ENCODE measurements around the gene GPC6.

The GPC6 gene

GRCh38 chr13:93549326-93550005, 322.9 kb downstream of the GPC6 start:
- DNase-seq (ENCODE audit: low read depth): no peak
- no peak for TF ChIP-seq MYC (IDR thresholded peaks at IDR 0.05; ENCODE audit: low read depth, low read length)
- H3K4me3 ChIP-seq (ENCODE audit: low read depth, low read length): no peak overlapping the region

GRCh38 chr13:93550236-93550635, 323.6 kb downstream of the GPC6 start:
- TF ChIP-seq MYC (IDR thresholded peaks at IDR 0.05; ENCODE audit: low read depth, low read length): no peak
- no peak for TF ChIP-seq CTCF (IDR thresholded peaks at IDR 0.05; ENCODE audit: low read depth, low read length)
- TF ChIP-seq POLR2A (IDR thresholded peaks at IDR 0.05; ENCODE audit: extremely low read depth, insufficient read length): no peak
- TF ChIP-seq MAX (IDR thresholded peaks at IDR 0.05; ENCODE audit: low read depth, low read length): no peak
- no peak for DNase-seq (ENCODE audit: low read depth)

GRCh38 chr13:93552596-93552995, 326.0 kb downstream of the GPC6 start:
- DNase-seq (ENCODE audit: low read depth): no peak
- TF ChIP-seq CTCF (IDR thresholded peaks at IDR 0.05; ENCODE audit: low read depth, low read length): no peak
- no peak for TF ChIP-seq POLR2A (IDR thresholded peaks at IDR 0.05; ENCODE audit: extremely low read depth, insufficient read length)
- TF ChIP-seq MYC (IDR thresholded peaks at IDR 0.05; ENCODE audit: low read depth, low read length): no peak
- no peak for TF ChIP-seq MAX (IDR thresholded peaks at IDR 0.05; ENCODE audit: low read depth, low read length)
- H3K4me3 ChIP-seq (ENCODE audit: low read depth, low read length): no peak overlapping the region

More at GRCh38 chr13:93550236-93550635, 323.6 kb downstream of the GPC6 start:
- H3K4me3 ChIP-seq (ENCODE audit: low read depth, low read length): no peak overlapping the region

- DNase-seq (ENCODE audit: low read depth): no peak
Observed at GRCh38 chr13:93554514-93554913, 327.9 kb downstream of the GPC6 start.

GRCh38 chr13:93558637-93559036, 332.0 kb downstream of the GPC6 start:
- no peak for TF ChIP-seq POLR2A (IDR thresholded peaks at IDR 0.05; ENCODE audit: extremely low read depth, insufficient read length)
- no peak for TF ChIP-seq MAX (IDR thresholded peaks at IDR 0.05; ENCODE audit: low read depth, low read length)
- H3K4me3 ChIP-seq (ENCODE audit: low read depth, low read length): no peak overlapping the region
- DNase-seq (ENCODE audit: low read depth): no peak

More at GRCh38 chr13:93554514-93554913, 327.9 kb downstream of the GPC6 start:
- TF ChIP-seq MYC (IDR thresholded peaks at IDR 0.05; ENCODE audit: low read depth, low read length) (no peak), CTCF (IDR thresholded peaks at IDR 0.05; ENCODE audit: low read depth, low read length) (no peak), MAX (IDR thresholded peaks at IDR 0.05; ENCODE audit: low read depth, low read length) (no peak), POLR2A (IDR thresholded peaks at IDR 0.05; ENCODE audit: extremely low read depth, insufficient read length) (no peak)
- no peak overlapping the region for H3K4me3 ChIP-seq (ENCODE audit: low read depth, low read length)

GRCh38 chr13:93559718-93560117, 333.1 kb downstream of the GPC6 start:
- TF ChIP-seq MAX (IDR thresholded peaks at IDR 0.05; ENCODE audit: low read depth, low read length): no peak
- no peak for DNase-seq (ENCODE audit: low read depth)
- no peak overlapping the region for H3K4me3 ChIP-seq (ENCODE audit: low read depth, low read length)

GRCh38 chr13:93561576-93562225, 335.1 kb downstream of the GPC6 start:
- no peak overlapping the region for H3K4me3 ChIP-seq (ENCODE audit: low read depth, low read length)
- TF ChIP-seq MAX (IDR thresholded peaks at IDR 0.05; ENCODE audit: low read depth, low read length) (no peak), MYC (IDR thresholded peaks at IDR 0.05; ENCODE audit: low read depth, low read length) (no peak), POLR2A (IDR thresholded peaks at IDR 0.05; ENCODE audit: extremely low read depth, insufficient read length) (no peak), CTCF (IDR thresholded peaks at IDR 0.05; ENCODE audit: low read depth, low read length) (no peak)
- DNase-seq (ENCODE audit: low read depth): no peak

All from NB4 (cell line).